HG02588 (cell line): ENCODE results near the gene SKIC2.
"Not testable (repeated sequence)": the region's sequence is repeated elsewhere in the genome, so short reads cannot be mapped to it uniquely, and the experiment has no call there.

ENCODE experiments used
- ATAC-seq: cut with Tn5 transposase; IDR thresholded peaks from one replicate; pipeline ENCODE4 v1.9.1; 2021; ENCODE audit warnings: mild to moderate bottlenecking, moderate library complexity; ENCODE audit not compliant: unreplicated experiment

SKIC2 gene

DNA sequence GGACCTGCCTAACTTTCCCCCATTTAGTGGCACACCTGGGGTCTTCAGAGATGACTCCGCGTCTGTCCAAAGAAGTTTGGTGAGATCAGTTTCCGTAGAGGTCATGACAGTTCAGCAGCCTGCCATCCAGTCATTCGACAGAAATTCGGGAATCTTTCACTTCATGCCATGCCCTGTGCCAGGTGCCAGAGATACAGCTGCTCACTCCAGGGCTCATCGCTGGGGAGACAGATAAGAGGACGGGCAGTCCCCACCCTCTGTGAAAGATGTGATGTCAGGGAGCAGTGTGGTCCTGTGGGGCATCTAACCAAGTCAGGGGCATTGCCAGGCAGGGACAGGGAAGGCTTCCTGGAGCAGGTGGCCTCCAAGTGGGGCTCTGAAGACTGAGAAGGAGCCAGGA lies 44.3 kb downstream of the SKIC2 start:
- not testable (repeated sequence) for ATAC-seq

DNA sequence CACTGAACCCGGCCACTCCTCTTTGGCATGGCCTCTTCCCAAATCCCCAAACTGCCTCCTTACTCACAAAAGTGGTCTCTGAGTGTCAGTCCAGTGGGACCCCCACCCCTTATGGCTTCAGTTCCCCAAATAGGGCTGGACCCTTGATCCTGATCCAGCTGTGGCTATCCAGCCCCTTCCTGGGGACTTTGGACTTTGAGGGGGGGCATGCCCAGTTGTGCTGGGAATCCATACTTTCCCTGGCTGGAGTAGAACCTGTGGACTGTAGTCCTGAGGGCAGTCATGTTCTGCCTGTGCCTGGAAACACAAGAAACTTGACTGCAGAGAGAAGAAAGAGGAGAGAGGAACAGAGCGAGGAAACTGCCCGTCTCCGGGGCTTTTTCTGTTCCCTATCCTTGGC lies 45.4 kb downstream of the SKIC2 start:
- ATAC-seq: not testable (repeated sequence)

DNA sequence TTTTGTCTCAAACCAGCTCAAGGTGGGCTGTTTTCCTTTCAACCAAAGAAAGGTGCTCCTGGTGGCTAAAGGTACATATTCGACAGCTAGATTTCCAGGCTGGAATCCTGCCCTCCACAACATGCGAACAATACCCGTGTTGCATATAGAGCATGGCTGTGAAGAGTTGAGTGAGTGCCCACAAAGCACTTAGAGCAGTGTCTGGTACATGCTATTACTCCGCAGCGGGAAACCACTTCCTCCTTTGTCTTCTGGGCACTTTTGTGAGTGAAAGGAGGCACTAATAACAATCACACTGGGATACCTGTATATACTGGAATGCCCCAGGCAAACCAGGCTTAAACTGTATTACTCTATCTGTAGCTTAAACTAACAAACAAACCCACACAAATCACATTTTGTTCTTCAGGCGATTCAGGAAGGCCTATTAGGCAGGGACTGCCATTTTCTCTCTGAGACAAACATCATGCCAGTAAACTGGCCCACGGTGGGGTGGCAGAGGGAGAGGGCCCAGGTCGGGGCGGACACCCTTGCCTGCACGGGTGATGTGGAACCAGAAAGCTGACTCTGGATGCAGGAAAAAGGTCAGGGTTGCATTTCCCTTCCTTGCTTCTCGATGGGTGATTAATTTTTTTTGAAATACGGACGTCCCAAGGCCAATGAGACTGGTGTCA lies 46.0 kb downstream of the SKIC2 start:
- not testable (repeated sequence) for ATAC-seq

DNA sequence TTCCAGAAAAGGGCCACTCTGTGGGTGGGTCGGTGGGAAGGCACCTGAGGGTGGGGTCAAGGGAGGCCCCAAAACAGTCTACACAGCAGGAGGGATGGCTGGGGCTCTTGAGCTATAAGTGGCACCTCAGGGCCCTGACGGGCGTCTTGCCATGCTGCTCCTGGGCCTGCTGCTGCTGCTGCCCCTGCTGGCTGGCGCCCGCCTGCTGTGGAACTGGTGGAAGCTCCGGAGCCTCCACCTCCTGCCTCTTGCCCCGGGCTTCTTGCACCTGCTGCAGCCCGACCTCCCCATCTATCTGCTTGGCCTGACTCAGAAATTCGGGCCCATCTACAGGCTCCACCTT lies 46.5 kb downstream of the SKIC2 start:
- not testable (repeated sequence) for ATAC-seq

DNA sequence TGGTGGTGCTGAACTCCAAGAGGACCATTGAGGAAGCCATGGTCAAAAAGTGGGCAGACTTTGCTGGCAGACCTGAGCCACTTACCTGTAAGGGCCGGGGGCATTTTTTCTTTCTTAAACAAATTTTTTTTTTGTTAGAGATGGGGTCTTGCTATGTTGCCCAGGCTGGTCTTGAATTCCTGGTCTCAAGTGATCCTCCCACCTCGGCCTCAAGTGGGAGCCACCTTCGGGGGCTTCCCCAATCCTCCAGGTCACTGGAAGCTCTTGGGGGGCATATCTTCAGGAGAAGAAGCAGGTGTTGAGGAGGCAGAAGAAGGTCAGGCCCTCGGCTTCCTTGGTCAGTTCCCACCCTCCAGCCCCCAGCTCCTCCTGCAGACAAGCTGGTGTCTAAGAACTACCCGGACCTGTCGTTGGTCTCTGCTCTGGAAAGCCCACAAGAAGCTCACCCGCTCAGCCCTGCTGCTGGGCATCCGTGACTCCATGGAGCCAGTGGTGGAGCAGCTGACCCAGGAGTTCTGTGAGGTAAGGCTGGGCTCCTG lies 47.1 kb downstream of the SKIC2 start:
- ATAC-seq: not testable (repeated sequence)

DNA sequence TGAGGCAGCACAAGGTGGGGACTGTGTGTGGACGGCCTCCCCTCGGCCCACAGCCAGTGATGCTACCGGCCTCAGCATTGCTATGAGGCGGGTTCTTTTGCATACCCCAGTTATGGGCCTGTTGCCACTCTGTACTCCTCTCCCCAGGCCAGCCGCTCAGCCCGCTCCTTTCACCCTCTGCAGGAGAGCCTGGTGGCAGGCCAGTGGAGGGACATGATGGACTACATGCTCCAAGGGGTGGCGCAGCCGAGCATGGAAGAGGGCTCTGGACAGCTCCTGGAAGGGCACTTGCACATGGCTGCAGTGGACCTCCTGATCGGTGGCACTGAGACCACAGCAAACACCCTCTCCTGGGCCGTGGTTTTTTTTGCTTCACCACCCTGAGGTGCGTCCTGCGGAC lies 48.1 kb downstream of the SKIC2 start:
- ATAC-seq: not testable (repeated sequence)

DNA sequence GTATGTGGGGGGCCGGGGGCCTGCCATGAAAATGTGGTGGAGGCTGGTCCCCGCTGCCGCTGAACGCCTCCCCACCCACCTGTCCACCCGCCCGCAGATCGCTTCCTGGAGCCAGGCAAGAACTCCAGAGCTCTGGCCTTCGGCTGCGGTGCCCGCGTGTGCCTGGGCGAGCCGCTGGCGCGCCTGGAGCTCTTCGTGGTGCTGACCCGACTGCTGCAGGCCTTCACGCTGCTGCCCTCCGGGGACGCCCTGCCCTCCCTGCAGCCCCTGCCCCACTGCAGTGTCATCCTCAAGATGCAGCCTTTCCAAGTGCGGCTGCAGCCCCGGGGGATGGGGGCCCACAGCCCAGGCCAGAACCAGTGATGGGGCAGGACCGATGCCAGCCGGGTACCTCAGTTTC lies 49.1 kb downstream of the SKIC2 start:
- ATAC-seq: not testable (repeated sequence)

DNA sequence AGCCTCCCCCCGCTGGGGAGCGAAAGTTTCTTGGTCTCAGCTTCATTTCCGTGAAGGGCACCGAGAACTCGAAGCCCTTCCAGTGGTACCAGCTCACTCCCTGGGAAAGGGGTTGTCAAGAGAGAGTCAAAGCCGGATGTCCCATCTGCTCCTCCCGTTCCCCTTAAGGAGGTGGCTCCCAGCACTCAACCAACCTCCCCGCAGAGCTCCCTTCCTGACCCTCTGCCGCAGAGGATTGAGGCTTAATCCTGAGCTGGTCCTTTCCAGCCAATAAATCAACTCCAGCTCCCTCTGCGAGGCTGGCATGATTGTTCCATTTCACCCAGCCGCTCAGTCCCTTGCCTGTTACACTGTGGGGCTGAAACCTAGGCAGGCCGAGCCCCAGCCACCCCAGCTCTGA lies 49.6 kb downstream of the SKIC2 start:
- not testable (repeated sequence) for ATAC-seq

DNA sequence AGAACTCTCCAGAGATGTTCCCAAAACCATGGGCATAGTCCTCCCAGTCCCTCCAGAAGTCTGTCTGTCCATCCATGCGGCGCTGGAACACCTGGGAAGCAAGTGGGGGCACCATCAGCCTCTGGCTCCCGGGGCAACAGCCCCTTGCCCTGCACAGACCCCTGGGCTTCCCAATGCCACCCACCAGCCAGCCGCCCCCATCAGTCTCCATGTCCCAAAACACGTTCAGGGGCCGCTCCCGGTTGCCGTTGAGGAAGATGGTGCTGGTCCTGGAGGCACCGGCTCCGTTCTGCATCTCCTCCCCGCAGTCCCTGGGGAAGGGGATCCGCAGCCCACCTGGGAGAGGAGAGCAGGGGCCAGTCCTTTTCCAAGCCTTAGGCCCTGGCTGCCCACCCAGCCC lies 50.6 kb downstream of the SKIC2 start:
- ATAC-seq: not testable (repeated sequence)

DNA sequence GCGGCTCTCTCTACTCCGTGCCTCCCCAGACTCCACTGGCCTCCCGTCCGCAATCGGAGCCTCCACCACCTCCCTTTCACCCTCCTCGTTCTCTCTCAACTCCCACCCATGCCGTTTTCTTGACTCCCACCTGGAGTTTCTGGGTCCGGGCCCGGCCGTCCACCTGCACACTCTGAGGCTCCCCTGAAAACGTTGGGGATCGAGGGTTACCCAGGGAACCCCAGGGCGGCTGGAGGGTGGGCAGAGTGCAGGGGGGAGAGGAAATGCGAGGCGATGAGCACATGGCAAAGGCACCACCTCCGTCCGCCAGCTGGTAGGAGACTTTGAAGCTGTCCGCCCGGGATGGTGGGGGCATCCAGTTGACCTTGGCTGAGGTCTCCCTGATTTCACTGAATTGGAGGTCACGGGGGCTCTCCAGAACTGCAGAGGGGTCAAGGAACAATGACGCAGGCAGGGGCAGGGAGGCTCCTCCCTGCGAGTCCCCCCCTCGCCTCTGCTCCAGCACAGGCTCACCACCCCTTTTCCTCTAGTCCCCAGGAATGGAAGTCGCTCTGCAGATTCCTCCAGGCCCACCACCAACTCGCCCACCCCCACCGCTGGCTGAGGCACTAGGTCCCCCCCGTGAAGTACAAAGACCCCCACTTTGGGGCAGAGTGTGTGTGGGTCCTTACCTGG lies 52.0 kb downstream of the SKIC2 start:
- not testable (repeated sequence) for ATAC-seq

DNA sequence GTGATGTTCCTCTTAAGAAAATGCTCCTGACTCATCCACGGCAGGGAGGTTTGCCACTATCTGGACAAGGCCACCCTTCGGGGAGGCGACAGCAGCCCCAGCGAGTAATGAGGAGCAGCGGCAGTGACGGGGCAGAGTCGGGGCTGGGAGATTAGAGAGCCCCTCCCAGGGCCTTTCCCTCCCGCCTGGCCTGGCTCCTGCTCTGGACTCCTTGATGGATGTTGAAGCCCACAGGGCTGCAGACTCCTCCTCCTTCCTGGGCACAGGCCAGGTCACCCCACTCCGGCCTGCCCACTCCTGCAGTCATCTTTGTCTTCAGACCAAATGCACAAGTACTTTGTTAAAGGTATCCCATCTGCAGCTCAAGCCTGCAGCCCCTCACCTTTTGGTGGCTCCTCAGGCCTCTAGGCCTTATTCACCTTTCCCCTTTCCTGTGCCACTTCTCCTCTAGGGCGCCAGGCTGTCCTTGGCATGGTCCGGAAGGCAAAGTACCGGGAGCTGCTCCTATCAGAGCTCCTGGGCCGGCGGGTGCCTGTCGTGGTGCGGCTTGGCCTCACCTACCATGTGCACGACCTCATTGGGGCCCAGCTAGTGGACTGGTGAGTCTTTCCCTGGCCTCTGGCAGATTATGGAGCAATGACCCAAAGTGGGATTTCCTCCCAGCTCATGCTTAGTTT lies 54.1 kb downstream of the SKIC2 start:
- ATAC-seq: not testable (repeated sequence)

DNA sequence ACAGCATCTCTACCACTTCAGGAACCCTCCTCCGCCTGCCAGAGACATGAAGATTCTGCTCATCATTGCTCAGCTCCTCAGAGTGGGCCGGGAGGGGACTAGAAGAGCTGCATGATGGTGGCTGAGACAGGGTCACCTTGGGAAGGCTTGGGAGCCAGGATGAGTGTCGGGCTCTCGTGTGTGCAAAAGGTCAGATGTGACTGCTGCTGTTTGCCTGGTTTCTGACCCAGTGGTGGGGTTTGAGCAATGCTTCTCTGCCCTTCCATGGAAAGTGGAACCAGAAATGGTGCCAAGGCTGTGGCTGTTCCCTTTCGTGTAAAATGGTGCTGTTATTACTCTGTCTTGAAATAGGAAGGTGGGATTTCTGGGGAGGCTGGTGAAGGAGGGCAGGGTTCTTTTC lies 54.8 kb downstream of the SKIC2 start:
- not testable (repeated sequence) for ATAC-seq

DNA sequence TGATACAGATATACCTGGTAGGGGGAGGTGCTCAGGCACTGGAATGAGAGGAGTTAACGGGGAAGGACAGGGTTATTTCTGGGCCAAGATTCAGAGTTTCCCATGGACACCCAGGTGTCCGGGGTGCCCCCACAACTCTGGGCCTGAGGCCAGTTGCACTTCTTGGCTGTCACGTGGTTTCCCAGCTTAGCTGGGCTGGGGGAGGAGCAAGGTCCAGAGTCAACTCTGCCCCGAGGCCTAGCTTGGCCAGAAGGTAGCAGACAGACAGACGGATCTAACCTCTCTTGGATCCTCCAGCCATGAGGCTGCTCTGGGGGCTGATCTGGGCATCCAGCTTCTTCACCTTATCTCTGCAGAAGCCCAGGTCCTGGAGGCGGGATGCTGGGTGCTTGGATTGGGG lies 55.6 kb downstream of the SKIC2 start, which contains the start of gene C4B:
TSS of gene C4B (plus strand) at position 249 of the 400 bp plus-strand sequence. CDS start at position 300, 51 bp downstream.
- not testable (repeated sequence) for ATAC-seq
